K562 (cell line): ENCODE data around the gene PPP1CC. TPM values are rescaled to one million over a fixed set of nuclear protein-coding genes. Genes with fewer than 3 reads are reported as not detected.
A peak's percentile ranks its signal among the peaks of the same experiment; 100 is the strongest.

ENCODE experiments used
- ARID3B ChIP-seq: fragments of 250-450 bp; sonication (Bioruptor Pico); IDR thresholded peaks from 2 replicates; pipeline ENCODE4 v1.4.0; 2020; ENCODE audit warnings: borderline replicate concordance
- ETV5 ChIP-seq: sonication (generic); formaldehyde crosslinking; IDR thresholded peaks from 2 replicates; pipeline ENCODE4 v1.4.0; 2020; ENCODE audit warnings: low read depth, mild to moderate bottlenecking, missing genetic modification reagents
- FOXM1 ChIP-seq, 2 experiments: fragments of 450-650 bp in 1 of 2; sonication (generic) in 1 of 2; formaldehyde crosslinking in 1 of 2; IDR thresholded peaks; 2 replicates each; pipeline versions ENCODE4 v1.6.1 to v1.9.0; 2017 to 2022; ENCODE audit warnings: low read depth in 2 of 2, mild to moderate bottlenecking in 2 of 2, missing genetic modification reagents in 1 of 2, moderate library complexity in 1 of 2
- KLF1 ChIP-seq: fragments of 450-650 bp; IDR thresholded peaks from 2 replicates; pipeline ENCODE4 v1.6.1; 2016; ENCODE audit warnings: missing genetic modification characterization, missing compliant biosample characterization
- KLF6 ChIP-seq: fragments of 250-450 bp; sonication (Bioruptor Pico); IDR thresholded peaks from 2 replicates; pipeline ENCODE4 v1.4.0; 2020; ENCODE audit warnings: mild to moderate bottlenecking, moderate library complexity, borderline replicate concordance
- MTA2 ChIP-seq: fragments of 450-650 bp; IDR thresholded peaks from 2 replicates; pipeline ENCODE4 v1.6.1; 2016; ENCODE audit warnings: low read depth
- NFXL1 ChIP-seq: fragments of 450-650 bp; formaldehyde crosslinking; IDR thresholded peaks from 2 replicates; pipeline ENCODE4 v1.4.0; 2021; ENCODE audit warnings: mild to moderate bottlenecking
- NR2F6 ChIP-seq: fragments of 450-650 bp; formaldehyde crosslinking; IDR thresholded peaks from 2 replicates; pipeline ENCODE4 v1.4.0; 2020; ENCODE audit warnings: mild to moderate bottlenecking
- TCF7L2 ChIP-seq: fragments of 150-350 bp; IDR thresholded peaks from 2 replicates; pipeline ENCODE4 v1.6.1; 2016; ENCODE audit warnings: low read depth, mild to moderate bottlenecking, low read length, moderate library complexity
- TEAD1 ChIP-seq, 2 experiments: fragments of 450-650 bp in 1 of 2; sonication (generic) in 1 of 2; formaldehyde crosslinking; IDR thresholded peaks; 2 replicates each; pipeline versions ENCODE4 v1.4.0 to v1.8.0; 2020 to 2022; ENCODE audit warnings: mild to moderate bottlenecking in 2 of 2, missing genetic modification reagents in 1 of 2
- ZNF134 ChIP-seq: fragments of 250-450 bp; sonication (Bioruptor Pico); conservative IDR thresholded peaks from 2 replicates; pipeline ENCODE4 v1.4.0; 2020
- ZNF449 ChIP-seq: fragments of 250-450 bp; sonication (Bioruptor Pico); IDR thresholded peaks from 2 replicates; pipeline ENCODE4 v1.8.0; 2022; ENCODE audit warnings: moderate library complexity, mild to moderate bottlenecking, inconsistent platforms
- ZNF589 ChIP-seq: fragments of 200-800 bp; sonication (Bioruptor generic); IDR thresholded peaks from 2 replicates; pipeline ENCODE4 v1.6.1; 2016; ENCODE audit warnings: low read depth, missing genetic modification characterization, missing compliant biosample characterization
- ZNF778 ChIP-seq: fragments of 450-650 bp; formaldehyde crosslinking; IDR thresholded peaks from 2 replicates; pipeline ENCODE4 v1.4.0; 2020; ENCODE audit warnings: mild to moderate bottlenecking, moderate library complexity
- polyA plus RNA-seq, 8 experiments: library from polyadenylated mRNA; depleted of rRNA in 4 of 8; stranded (reverse) in 5 of 8; unstranded in 3 of 8; fragments of >200 nt; fragmentation: Nextera tagmentation in 2 of 8; fragmentation: Illumina TruSeq in 1 of 8; extraction: Ambion mirVana in 2 of 8; extraction: Trizol in 1 of 8; gene quantifications; 2 replicates each; pipeline versions ENCODE4 v1.2.1 to v1.2.3, GENCODE V29; 2011 to 2014; ENCODE audit warnings: inconsistent platforms in 1 of 8, missing spikeins in 1 of 8
- total RNA-seq, 7 experiments: library from RNA; depleted of rRNA in 6 of 7; stranded (reverse); fragments of >200 nt in 6 of 7; fragmentation: Illumina TruSeq in 2 of 7; extraction: Trizol in 2 of 7; gene quantifications; 2 replicates each; pipeline versions ENCODE4 v1.2.1 to v1.2.3, GENCODE V29; 2011 to 2021; ENCODE audit warnings: low replicate concordance in 1 of 7
- TF ChIP-seq, protein P1 (sequence below): fragments of 450-650 bp; IDR thresholded peaks from 2 replicates; pipeline ENCODE4 v1.6.1; 2017; ENCODE audit warnings: antibody characterized with exemption, mild to moderate bottlenecking
- TF ChIP-seq, protein P2 (sequence below): fragments of 450-650 bp; formaldehyde crosslinking; IDR thresholded peaks from 2 replicates; pipeline ENCODE4 v1.4.0; 2020; ENCODE audit warnings: mild to moderate bottlenecking, moderate library complexity
- TF ChIP-seq, protein P3 (sequence below): fragments of 450-650 bp; IDR thresholded peaks from 2 replicates; pipeline ENCODE4 v1.6.1; 2014; ENCODE audit warnings: low read depth, mild to moderate bottlenecking, moderate library complexity, borderline replicate concordance

Gene PPP1CC
- total and polyA plus RNA-seq, 9 of the 15 experiments (the other 6 are each of a cell fraction or from before 2014, with no cell fraction given): 67.4 to 286 (median 195) TPM

DNA sequence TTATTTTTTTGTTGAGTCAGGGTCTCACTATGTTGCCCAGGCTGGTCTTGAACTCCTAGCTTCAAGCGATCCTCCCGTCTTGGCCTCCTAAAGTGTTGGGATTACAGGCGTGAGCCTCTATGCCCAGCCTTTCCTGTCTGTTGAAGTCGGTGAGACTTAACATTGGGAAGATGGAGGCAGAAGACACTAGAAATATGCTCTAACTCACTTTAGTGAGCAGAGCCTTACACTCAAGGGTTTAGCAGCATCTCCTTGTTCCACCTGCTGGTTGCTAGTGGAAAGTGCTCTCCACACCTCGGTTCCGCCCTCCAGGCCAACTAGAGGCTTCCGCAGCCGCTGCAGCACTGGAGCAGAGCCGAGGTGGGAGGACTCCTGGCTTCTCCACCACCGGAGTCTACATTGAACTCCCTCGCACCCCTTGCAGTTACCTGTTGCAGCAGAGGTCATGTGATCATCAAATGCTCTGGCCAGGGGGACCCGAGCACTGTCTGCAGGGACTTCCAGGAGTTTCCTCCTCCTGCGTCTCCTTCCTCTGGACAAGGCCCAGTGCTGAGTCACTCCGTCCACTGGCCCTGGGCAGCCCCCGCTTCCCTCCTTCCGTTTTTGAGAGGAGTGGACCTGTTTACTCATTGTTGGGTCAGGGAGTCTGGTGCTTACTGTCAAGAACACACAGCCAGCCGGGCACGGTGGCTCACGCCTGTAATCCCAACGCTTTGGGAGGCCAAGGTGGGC, 44.4 kb downstream of the PPP1CC start (continued):
- TF ChIP-seq FOXM1 (IDR thresholded peaks at IDR 0.05; ENCODE audit: low read depth) (no peak), FOXM1 (CRISPR knock-in tag; IDR thresholded peaks at IDR 0.05; ENCODE audit: low read depth) (no peak), TCF7L2 (no peak), NFXL1 (no peak), ZNF778 (no peak), KLF6 (CRISPR knock-in tag) (no peak), NR2F6 (CRISPR knock-in tag) (no peak), ETV5 (no peak), TEAD1 (CRISPR knock-in tag; IDR thresholded peaks at IDR 0.05) (peak in 1 of 2 experiments; percentile 71; a peak in 3 of 4 replicates), MTA2 (no peak), ZNF589 (CRISPR knock-in tag) (no peak; the same call in 1 of the 2 replicates), KLF1 (tag) (0 out of 2 replicates have a peak, but pooled peaks have one; percentile 52), ZNF134 (CRISPR knock-in tag) (peak; percentile 36; the same call in 1 of the 2 replicates), ZNF449 (no peak), ARID3B (CRISPR knock-in tag) (no peak)
- TF ChIP-seq, protein P1, sequence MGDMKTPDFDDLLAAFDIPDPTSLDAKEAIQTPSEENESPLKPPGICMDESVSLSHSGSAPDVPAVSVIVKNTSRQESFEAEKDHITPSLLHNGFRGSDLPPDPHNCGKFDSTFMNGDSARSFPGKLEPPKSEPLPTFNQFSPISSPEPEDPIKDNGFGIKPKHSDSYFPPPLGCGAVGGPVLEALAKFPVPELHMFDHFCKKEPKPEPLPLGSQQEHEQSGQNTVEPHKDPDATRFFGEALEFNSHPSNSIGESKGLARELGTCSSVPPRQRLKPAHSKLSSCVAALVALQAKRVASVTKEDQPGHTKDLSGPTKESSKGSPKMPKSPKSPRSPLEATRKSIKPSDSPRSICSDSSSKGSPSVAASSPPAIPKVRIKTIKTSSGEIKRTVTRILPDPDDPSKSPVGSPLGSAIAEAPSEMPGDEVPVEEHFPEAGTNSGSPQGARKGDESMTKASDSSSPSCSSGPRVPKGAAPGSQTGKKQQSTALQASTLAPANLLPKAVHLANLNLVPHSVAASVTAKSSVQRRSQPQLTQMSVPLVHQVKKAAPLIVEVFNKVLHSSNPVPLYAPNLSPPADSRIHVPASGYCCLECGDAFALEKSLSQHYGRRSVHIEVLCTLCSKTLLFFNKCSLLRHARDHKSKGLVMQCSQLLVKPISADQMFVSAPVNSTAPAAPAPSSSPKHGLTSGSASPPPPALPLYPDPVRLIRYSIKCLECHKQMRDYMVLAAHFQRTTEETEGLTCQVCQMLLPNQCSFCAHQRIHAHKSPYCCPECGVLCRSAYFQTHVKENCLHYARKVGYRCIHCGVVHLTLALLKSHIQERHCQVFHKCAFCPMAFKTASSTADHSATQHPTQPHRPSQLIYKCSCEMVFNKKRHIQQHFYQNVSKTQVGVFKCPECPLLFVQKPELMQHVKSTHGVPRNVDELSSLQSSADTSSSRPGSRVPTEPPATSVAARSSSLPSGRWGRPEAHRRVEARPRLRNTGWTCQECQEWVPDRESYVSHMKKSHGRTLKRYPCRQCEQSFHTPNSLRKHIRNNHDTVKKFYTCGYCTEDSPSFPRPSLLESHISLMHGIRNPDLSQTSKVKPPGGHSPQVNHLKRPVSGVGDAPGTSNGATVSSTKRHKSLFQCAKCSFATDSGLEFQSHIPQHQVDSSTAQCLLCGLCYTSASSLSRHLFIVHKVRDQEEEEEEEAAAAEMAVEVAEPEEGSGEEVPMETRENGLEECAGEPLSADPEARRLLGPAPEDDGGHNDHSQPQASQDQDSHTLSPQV: peak; percentile 79
- TF ChIP-seq, protein P2, sequence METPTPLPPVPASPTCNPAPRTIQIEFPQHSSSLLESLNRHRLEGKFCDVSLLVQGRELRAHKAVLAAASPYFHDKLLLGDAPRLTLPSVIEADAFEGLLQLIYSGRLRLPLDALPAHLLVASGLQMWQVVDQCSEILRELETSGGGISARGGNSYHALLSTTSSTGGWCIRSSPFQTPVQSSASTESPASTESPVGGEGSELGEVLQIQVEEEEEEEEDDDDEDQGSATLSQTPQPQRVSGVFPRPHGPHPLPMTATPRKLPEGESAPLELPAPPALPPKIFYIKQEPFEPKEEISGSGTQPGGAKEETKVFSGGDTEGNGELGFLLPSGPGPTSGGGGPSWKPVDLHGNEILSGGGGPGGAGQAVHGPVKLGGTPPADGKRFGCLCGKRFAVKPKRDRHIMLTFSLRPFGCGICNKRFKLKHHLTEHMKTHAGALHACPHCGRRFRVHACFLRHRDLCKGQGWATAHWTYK (CRISPR knock-in tag): peak; percentile 89; the same call in 1 of the 2 replicates
- TF ChIP-seq, protein P3, sequence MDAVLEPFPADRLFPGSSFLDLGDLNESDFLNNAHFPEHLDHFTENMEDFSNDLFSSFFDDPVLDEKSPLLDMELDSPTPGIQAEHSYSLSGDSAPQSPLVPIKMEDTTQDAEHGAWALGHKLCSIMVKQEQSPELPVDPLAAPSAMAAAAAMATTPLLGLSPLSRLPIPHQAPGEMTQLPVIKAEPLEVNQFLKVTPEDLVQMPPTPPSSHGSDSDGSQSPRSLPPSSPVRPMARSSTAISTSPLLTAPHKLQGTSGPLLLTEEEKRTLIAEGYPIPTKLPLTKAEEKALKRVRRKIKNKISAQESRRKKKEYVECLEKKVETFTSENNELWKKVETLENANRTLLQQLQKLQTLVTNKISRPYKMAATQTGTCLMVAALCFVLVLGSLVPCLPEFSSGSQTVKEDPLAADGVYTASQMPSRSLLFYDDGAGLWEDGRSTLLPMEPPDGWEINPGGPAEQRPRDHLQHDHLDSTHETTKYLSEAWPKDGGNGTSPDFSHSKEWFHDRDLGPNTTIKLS: no peak
